CD4-positive, alpha-beta T cell treated with Interleukin-15 for 1 hour (primary cell): ENCODE data around the gene ATF4.

Source experiments
- DNase-seq: peaks from one replicate; pipeline ENCODE4 v3.0.0-alpha.2; 2020

ATF4 gene

DNA sequence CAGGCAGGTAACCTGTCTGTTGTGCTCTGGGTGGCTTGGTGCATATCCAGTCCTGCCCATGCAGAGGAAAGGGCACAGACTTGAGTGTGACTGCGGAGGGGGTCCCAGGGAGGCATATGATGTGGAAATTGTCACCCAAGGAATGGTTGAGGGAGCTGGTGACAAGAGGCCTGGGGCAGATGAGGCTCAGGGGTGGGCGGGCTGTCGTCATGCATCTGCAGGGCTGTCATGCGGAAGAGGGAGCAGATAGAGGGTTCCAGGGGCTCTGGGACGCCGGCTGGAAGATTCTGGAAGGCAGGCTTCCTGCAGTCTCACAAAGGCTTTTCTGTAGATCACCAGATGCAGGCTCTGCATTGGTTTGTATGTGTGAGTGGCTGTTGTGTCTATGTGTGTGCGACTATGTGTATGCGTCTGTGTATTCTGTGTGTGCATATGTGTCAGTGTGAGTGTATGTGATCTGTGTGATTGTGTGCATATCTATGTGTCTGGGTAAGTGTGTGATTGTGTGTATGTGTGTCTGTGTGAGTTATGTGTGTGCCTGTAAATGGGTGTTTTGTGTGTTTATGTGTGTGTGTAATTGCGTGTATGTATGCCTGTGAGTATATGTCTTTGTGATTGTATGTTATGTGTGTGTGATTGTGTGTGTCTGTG is 42.6 kb downstream of the ATF4 start:
- DNase-seq: no peak

DNA sequence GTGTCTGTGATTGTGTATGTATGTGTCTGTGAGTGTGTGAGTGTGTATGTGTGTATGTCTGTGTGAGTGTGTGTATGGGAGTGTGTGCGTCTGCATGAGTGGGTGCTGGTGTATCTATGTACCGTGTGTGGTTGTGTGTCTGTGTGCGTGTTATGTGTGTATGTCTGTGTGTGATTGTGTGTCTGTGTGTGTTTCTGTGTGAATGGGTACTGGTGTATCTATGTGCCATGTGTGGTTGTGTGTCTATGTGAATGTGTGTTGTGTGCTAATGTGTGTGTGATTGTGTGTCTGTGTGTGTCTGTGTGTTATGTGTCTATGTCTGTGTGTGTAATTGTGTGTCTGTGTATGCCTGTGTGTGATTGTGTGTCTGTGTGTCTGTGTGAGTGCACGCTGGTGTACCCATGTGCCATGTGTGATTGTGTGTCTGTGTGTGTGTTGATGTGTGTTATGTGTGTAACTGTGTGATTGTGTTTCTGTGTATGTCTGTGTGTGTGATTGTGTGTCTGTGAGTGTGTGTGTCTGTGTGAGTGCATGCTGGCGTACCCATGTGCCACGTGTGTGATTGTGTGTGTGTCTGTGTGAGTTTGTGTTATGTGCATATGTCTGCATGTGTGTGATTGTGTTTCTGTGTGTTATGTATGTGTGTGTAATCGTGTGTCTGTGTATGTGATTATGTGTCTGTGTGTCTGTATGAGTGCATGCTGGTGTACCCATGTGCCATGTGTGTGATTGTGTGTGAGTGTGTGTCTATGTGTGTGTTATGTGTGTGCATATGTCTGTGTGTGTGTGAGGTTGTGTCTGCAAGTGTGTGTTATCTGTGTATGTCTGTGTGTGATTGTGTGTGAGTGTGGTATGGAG is 43.4 kb downstream of the ATF4 start:
- no peak for DNase-seq

DNA sequence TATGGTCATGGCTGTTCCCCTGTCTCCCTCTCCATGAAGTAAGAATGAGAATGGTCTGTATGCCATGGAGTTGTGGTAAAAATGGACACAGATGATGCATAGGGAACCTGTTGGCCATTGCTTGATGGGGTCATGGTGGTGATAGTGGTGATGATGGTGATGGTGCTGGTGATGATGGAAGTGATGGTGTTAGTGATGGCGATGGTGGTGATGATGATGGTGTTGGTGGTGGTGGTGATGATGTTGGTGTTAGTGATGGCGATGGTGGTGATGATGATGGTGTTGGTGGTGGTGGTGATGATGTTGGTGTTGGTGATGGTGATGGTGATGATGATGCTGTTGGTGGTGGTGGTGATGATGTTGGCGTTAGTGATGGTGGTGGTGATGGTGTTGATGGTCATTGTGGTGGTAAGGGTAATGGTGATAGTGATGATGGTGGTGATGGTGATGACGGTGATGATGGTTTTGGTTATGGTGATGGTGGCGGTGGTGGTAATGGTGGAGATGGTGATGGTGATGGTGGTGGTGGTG is 45.1 kb downstream of the ATF4 start:
- no peak for DNase-seq

DNA sequence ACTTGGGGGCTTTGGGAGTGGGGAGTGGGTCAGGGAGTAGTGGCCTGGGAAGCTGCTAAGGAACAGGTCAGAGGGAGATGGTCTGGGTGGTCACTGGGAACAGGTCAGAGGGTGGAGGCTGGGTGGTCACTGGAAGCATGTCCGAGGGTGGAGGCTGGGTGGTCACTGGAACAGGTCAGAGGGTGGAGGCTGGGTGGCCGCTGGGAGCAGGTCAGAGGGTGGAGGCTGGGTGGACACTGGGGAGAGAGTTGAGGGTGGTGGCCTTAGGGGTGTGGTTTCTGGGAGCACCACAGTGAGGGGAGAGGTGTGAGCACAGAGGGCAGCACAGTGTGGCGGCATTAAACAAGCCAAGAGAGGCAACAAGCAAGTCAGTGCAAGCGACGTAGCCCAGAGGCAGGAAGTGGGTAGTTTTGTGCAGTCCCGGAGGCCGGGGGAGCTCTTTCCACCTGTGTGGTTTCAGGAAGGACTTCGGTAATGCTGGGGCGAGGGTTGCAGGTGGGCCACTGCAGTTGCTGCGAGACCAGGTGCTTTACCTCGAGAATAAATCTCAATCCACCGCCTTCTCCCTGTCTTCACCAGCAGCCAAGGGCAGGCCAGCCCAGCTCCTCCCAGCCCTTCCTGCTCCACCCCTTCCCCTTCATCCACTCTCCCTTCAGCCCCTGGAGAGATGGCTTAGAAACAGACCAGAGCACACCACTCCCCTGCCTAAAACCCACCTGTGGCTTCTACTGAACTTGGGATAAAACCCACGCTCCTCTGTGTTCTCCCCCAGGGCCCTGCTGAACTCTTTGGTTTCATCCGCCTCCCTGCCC is 47.0 kb downstream of the ATF4 start:
- DNase-seq: peak; percentile 37

DNA sequence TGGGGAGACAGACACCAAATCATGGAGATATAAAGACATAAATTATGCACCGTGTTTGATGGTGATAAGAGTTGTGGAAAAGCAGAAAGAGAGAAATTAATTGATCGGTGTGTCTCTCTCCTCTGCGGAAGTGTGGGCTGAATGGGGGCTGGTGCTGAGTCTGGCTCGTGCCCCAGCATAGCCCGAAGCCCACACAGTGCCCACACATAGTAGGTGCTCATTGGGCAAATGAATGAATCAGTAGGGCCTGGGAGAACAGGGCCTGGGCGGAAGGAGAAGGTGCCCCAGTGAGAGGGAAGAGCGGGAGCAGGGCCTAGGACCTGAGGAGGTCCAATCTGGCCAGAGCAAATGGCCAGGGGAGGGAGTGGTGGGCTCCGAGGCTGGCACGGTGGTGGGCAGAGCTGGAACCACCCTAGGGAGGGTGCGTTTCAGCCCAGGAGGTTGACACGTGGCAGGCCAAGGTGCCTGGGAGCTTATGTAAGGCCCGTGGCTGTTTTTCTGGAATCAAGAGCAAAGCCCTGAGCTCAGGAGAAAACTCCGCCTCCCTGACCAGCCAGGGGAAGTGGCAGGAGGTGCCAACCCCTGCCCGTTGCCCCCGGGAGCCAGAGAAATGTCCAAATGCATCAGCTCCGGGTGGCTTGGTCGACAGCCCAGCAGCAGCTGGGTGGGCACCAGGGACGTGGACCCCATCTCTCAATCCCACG is 48.1 kb downstream of the ATF4 start:
- DNase-seq: no peak

DNA sequence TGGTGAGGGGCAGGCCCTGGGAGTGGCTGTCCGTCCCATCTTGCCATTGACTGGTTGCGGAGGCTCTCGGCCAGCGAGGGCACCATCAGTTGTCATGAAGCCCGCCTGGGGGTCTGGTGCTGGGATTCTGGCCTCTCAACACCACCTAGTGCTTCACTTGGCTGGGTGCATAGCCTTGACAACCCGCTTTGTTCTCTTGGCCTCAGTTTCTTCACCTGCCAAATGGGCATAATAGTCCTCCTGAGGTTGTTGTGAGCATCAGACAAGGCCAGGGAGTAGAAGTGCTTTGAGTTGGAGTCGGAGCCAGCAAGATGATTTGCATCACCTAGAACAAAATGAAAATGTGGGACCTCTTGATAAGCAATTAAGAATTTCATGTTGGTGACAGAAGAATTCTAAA is 48.7 kb downstream of the ATF4 start:
- no peak for DNase-seq

DNA sequence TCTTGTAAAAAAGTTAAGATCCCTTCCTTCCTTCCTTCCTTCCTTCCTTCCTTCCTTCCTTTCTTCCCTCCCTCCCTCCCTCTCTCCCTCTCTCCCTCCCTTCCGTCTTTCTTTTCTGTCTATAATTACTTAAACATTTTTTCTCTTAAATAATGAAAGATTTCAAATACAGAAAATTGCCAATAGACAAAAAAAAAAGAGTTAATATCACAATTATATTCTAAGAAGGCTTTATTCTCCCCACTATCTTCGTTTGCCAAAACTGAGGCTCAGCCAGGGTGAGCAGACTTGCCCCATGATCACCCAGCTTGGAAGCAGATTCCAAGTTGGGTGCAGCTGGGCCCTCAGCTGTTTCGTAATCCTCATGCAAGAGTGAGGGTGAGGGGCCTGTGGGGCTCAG is 49.9 kb downstream of the ATF4 start:
- DNase-seq: no peak

DNA sequence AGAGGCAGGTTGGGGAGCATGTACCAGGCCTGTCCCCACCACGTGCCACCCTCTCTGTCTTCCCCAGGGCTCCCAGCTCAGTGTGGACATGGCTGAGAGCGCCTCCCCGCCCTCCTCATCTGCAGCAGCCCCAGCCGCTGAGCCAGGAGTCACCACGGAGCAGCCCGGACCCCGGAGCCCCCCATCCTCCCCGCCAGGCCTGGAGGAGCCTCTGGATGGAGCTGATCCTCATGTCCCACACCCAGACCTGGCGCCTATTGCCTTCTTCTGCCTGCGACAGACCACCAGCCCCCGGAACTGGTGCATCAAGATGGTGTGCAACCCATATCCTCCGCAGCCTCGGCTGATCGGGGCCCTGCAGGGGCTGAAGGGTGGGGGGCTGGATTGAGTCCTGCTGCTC is 50.3 kb downstream of the ATF4 start, which contains the start of gene CACNA1I:
TSS of gene CACNA1I (plus strand) at position 89 of the 400 bp plus-strand sequence. CDS start at position 89, 0 bp downstream.
- no peak for DNase-seq

DNA sequence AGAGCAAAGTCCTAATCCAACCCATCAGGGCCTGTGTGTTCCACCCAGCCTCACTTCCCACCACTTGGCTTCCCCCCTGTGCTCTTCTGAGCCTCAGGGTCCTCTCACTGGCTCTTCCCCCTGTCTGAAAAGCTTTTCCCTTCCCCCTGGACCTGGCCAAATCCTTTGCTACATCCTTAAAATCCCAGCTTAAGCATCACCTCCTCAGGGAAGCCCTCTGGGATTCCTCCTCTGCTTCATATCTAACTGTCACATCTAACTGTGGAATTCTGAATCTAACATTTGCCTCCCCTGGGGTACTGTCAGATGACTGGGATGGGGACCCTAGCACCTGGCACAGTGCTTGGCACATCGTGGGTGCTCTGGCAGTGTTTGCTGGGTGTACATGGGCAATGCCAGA is 51.2 kb downstream of the ATF4 start:
- DNase-seq: no peak
